SK-N-MC (cell line): ENCODE data around the gene NHSL2.

Source experiments
- EZH2 ChIP-seq: fragments of 200-600 bp; sonication (generic); IDR thresholded peaks from one replicate; pipeline ENCODE4 v1.6.1; 2017; ENCODE audit warnings: antibody characterized with exemption
- POLR2AphosphoS5 ChIP-seq: IDR thresholded peaks from 2 replicates; pipeline ENCODE4 v1.6.1; 2012; ENCODE audit warnings: mild to moderate bottlenecking, low read depth, low read length, borderline replicate concordance

DNA sequence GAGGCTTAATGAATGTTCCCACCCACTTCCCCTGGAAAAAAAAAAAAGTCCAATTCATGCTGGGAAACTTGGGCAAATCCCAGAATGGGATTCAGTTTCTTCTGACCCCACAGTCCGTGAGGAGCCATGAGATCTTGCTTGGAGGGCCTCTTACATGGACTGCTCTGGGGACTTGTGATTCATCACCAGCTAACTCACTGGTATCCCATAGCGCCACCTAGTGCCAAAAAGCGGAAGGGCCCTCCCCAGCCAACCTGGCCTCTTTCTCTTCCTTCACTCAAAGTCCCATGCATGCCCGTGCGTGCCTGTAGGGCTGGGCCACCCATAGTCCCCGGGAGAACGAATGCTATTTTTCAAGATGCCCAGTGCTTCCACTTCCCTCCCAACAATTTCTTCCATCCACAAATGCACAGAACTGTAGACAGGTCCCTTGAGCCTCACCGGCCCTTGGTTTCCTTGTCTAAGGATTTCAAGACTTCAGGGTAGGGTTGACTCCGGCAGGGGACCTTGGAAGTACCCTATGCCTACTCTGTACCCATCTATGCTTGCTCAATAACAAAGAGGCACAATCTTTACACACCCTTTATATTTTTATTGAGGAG is 216.0 kb downstream of the NHSL2 start:
- TF ChIP-seq POLR2AphosphoS5: no peak
- no peak for TF ChIP-seq EZH2
